NCI-H1930 (cell line): ENCODE measurements around the gene PRPF31.
"Not testable (repeated sequence)": the region's sequence is repeated elsewhere in the genome, so short reads cannot be mapped to it uniquely, and the experiment has no call there.

Experiments
- DNase-seq, 2 experiments: peaks; one replicate each; lab custom pipeline; 2025; lab: John Stamatoyannopoulos, UW

Gene PRPF31

DNA sequence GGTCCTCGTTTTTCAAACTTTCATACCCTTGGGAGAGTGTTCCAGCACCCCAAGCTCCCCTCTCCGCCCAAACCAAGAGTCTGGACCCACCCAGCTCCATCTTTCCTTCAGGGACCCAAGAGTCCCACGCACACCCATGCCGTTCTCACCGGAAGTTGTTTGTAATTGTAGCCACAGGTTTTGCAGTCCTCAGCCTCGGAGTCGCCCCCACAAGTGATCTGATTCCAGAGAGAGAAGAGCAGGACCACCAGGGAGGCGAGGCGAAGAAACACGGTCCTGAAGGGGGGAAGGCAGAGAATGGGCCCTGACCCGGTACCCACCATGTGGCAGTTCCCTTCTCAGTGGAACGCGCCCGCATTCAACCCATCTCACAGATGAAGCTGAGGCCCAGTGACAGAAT lies 47.3 kb downstream of the PRPF31 start:
- no peak for DNase-seq

DNA sequence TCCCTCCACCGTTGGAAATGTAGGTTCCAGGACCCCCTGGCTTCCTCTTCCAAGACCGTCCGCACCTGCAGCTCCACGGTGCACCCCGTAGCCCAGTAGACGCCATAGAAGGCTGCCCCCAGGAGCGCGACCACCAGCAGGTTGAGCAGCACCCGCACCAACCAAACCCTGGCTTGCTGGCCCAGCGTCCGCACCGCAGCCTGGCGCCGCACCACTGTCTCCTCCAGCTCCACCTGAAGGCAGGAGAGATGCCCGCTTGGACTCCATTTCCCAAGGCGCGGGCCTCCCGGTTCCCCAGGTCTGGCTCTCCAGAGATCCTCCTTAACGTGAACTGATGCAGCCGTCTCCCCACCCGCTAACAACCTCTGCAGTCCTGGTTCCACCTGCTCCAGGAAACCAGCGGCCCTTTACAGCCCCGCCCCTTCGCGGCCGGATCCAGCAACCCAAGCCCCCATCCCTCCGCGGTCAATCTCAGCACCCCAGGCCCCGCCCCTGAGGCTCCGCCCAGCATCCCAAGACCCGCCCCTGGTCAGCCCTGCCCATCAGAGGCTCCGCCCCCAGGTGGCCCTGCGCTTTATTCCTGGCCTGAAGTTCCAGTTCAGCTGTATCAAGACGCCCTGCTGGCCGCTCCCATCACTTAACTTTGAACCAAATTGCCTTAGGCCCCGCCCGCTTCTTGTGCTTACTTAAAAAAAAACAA lies 49.0 kb downstream of the PRPF31 start:
- DNase-seq = peak; percentile 22 to 47

DNA sequence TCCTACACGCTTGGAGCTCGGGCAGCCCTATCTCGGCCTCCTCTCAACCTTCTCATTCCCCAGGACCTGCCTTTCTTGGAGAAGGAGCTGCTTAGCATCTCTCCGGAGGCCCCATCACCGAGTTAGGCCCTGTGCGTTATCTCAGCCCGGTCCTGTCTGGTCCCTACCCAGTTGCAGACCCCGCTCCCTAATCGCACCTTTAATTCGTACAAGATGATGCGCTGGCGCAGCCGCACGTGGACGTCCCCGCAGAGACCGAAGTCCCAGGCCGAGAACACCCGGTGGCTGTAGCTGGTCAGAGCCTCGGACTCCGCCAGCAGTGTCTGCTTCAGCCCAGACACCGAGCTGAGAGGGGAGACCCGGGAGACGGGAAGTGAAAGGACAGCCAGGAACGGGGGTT lies 49.7 kb downstream of the PRPF31 start:
- DNase-seq = no peak

DNA sequence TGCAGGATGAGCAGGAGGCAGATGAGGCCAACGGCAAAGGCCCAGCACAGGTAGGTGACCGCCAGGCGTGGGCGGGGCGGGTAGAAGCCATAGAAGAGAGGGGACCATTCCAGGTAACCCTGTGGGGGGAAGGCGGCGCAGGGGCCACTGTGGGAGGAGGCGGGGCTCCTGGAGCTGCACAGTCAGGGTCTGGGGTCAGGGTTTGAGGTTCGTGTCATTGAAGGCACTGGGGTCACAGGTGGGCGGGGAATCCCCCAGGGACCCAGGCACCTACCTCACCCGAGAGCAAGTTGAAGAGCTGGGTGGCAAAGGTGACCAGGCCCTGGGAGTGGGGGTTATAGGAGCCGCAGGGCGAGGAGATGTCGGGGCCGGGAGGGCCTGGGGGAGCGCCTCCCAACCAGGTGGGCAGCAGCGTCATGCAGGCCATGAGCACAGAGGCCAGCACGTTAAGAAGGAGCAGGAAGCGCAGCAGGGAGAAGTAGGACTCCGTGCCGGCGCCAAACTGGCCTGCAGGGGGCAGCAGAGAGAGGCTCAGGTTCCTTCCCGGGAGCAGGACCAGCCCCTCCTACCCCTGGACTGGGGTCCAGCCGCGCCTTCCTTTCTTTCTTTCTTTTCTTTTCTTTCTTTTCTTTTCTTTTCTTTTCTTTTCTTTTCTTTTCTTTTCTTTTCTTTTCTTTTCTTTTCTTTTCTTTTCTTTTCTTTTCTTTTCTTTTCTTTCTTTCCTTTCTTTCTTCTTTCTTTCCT lies 52.8 kb downstream of the PRPF31 start:
- peak; percentile 85 to 88 for DNase-seq

DNA sequence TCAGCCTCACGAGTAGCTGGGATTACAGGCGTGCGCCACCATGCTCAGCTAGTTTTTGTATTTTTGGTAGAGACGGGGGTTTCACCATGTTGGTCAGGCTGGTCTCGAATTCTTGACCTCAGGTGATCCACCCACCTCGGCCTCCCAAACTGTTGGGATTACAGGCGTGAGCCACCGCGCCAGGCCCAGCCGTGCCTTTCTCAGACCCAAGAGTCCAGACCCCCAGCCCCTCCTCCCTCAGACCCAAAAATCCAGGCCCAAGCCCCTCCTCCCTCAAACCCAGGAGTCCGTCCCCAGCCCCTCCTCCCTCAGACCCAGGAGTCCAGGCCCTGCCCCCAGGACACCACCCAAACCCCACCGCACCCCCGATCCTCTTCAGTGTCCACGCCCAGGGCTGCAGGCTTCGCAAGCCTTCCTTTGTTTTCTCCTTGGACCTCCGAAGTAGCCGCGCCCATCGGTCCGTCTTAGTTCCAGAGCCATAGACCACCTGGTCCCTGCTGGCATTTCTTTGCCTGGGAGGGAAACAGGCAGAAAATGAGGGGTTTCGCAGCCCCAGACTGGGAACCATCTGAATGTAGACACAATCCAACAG lies 53.7 kb downstream of the PRPF31 start:
- DNase-seq = no peak

DNA sequence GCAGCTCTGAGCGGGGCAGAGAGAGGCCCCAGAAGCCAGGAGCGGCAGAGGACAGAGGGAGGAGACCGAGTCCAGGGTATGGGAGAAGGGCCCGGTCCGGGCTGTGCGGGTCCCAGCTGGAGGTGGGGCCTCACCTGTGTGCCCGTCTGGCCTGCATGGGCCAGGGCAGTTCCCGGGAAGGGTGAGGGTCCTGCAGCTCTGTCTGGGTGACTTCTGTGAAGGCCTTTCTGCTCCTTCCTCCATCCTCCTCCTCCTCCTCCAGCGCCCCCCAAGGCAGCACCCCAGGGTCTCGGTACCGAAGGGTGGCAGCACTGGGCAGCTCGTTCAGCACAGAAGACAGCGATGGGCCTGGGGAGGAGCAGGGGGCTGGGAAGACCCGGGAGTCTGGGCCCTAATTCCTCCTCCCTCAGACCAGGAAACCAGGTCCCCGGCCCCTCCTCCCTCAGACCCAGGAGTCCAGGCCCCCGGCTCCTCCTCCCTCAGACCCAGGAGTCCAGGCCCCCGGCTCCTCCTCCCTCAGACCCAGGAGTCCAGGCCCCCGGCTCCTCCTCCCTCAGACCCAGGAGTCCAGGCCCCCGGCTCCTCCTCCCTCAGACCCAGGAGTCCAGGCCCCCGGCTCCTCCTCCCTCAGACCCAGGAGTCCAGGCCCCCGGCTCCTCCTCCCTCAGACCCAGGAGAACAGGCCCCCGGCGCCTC lies 56.3 kb downstream of the PRPF31 start:
- DNase-seq = not testable (repeated sequence)

DNA sequence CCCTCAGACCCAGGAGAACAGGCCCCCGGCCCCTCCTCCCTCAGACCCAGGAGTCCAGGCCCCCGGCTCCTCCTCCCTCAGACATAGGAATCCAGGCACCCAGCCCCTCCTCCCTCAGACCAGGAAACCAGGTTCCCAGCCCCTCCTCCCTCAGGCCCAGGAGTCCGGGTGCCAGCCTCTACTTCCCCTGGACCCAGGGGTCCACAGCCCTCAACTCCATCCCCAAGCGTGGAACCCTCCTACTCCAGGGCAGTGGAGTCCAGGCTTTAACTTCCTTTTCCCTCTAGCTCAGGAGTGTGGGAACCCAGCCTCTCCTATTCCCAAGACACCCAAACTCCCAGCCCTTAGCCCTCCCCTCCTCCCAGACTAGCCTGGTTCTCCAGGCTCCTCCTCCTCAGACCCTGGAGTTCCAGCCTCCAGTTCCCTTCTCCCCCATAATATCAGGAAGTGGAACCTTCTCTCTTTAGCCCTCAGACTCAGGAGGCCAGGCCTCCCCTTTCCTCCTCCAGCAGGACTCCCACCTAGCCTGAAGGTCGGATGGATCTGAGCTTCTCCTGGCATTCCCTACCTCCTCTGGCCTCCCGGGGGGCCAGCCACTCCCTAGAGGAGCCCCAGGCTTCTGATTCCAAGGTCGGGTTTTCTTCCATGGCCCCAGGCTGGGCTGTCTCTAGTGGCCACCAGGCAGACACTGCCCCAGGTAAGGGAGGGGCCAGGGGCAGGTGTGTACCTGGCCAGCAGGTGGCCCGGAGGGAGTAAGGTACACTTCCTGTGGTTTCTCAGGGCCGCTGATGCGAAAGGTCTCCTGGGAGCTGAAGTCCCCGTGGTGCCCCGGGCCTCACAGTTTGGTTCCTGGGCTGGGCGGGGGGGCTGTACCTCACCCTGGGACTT lies 57.2 kb downstream of the PRPF31 start, which contains the start of gene TMC4:
Gene TMC4, minus strand, starts transcription at position 690 of the 888 bp plus-strand sequence. Its CDS starts 43 bp downstream, at position 647.
- peak; percentile 41 to 58 for DNase-seq

DNA sequence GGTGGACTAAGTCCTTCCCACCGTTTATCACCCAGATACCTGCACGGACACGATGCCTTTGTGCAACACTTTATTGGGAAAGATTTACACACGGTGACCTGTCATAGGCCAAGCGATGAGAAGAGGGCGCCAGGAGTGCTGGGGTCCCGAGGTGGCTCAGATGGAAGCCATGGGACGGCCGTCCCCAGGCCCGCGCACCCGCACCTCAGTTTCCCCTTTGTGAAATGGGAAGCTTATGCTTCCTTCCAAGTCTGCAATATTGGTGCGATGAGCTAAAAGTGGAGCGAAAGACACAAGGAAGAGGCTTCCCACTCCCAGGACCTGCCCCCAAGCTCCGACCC lies 57.8 kb downstream of the PRPF31 start:
- no peak for DNase-seq

DNA sequence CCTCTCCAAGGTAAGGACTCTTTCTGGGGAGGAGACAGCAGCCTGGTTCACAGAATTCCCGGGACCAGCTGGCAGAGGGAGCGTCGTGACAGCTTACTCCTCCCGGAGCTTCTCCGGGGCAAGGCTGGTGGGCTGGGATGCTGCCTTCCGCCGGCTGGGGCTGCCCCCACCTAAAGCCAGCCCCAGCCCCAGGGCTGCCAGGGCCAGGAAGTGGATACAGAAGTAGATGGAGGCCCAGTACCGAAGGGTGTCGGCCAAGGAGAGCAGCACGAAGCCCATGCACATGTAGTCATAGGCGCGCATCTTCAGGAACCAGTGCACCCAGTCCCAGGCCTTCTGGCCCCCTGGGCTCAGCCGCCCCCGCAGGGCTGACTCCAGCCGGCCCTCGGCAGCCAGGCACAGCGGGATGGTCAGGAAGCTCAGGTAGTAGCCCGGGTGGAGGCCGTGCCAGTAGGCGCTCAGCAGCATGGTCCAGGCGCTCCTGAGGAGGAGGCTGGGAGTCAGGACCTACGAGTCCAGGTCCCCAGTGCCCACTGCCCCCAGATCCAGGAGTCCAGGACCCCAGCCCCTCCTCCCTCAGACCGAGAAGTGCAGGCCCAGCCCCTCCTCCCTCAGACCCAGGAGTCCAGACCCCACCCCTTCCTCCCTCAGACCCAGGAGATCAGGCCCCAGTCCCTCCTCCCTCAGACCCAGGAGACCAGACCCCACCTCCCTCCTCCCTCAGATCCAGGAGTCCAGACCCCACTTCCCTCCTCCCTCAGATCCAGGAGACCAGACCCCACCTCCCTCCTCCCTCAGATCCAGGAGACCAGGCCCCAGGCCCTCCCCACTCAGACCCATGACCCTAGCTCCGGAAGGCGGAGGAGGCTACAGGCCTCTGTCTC lies 58.6 kb downstream of the PRPF31 start:
- DNase-seq = no peak

DNA sequence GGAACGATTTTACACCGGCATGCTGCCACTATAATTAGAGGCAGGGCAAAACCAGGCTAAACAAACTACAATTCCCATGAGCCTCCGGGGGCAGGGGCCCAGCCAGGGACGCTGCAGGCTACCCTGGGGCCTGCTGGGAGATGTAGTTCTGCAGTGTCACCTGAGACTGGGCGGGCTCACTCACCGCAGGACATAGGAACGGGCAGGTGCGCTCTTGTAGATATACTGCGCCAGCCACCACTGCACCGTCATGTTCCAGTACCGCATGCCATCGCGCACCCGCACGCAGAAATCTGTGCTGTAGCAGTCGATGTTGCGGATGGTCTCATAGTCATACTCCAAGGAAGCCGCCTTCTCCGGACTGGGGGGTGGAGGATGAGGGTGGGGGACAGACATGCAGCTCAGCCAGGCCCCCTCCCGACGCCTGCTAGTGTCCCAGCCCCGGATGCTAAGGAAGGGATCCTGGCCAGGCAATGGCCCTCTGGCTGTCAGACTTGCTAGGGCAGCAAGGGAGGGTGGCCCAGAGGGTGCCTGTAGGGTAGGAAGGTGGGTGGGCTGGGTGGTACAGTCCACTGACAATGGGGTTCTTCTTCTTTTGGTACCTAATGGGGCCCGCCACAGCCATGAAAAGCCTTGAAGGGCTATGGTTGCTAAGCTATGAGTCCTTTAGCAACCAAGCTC lies 63.2 kb downstream of the PRPF31 start:
- peak; percentile 33 to 58 for DNase-seq

DNA sequence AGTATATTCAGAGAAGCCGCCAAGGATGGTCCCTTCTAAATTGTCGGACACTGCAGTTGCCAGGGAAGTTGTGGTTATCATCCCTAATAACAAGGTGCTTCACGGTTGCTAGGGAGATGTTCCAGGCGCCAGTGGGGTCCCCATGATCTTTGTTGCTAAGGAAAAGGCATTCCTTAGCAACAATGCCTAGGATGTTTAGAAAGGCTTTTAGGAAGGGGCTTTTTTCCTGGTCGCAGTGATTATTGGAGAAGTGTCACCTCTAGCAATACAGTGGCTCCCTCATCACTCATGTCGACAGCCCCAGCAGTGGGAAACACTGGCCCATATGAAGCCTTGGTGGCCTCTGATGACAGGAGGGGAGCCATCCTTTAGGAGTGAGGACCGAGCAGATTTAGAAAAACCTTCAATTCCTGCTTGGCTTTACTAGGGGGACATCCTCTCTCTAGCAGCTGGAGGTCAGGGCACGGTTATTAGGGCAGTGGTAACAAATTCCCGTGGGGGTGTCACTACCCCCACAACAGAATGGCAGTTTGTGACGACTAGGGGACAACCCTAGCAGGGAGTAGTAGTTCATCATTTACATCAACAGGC lies 63.8 kb downstream of the PRPF31 start:
- no peak for DNase-seq

DNA sequence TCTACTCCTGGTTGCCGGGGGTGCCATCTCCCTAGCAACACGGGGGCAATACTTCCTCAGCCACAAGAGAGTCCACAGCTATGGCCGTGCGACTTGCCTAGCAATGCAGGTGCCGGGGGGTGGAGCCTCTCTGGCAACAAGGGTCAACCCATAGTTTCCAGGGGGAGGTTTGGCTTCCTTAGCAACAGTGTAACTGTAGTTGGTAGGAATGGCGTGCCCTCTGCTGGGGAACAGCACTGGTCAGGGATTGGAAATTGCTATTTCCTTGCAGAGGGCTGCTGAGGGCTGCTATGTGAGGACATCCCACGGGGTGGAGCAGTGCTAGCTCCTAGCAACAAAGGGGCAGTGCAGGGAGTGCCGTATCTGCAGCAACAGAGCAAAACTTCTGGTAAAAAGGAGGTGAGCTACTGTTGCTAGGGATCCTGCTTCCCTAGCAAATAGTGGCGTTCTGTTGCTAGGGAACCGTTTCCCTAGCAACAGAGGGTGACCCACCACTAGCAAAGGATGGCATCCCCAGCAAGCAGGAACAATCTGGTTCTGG lies 64.4 kb downstream of the PRPF31 start:
- peak; percentile 54 to 71 for DNase-seq

DNA sequence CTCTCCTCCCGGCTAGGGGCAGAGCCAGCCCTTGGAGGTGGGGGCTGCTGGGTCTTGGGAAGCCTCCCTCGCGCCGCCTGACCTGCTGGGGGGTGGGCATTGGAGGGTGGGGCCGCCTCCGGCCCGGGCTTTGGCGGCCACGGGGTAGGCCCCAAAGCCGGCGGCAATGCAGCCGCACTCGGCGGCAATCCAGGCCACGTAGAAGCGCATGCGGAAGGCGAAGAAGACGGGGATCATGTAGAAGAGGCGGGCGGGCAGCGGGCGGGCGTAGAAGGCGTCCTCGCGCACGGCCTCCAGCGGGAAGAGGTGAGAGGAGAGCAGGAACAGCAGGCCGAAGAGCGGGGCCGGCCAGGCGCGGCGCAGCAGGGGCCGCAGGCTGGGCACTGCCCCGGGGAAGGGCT lies 65.1 kb downstream of the PRPF31 start:
- no peak for DNase-seq
